HG03280 (cell line): ENCODE data around the gene CEP70.
"Not testable (repeated sequence)": the region's sequence is repeated elsewhere in the genome, so short reads cannot be mapped to it uniquely, and the experiment has no call there.

Experiments used
- ATAC-seq: cut with Tn5 transposase; IDR thresholded peaks from one replicate; pipeline ENCODE4 v1.9.1; 2021; ENCODE audit warnings: mild to moderate bottlenecking, moderate library complexity; ENCODE audit not compliant: unreplicated experiment

The CEP70 gene

GRCh38 chr3:138593488-138594149 lies 441 bp downstream of the CEP70 start:
- ATAC-seq = no peak

GRCh38 chr3:138591392-138591791 lies 2.7 kb downstream of the CEP70 start:
- no peak for ATAC-seq

GRCh38 chr3:138588445-138588844 lies 5.6 kb downstream of the CEP70 start:
- ATAC-seq = no peak

GRCh38 chr3:138587374-138587773 lies 6.7 kb downstream of the CEP70 start:
- ATAC-seq = no peak

GRCh38 chr3:138578961-138579574 lies 15.0 kb downstream of the CEP70 start:
- ATAC-seq = no peak

- ATAC-seq = peak; percentile 69
Observed at GRCh38 chr3:138578141-138578540, 15.9 kb downstream of the CEP70 start.

- ATAC-seq = no peak
Observed at GRCh38 chr3:138573138-138573537, 20.9 kb downstream of the CEP70 start.

- not testable (repeated sequence) for ATAC-seq
Observed at GRCh38 chr3:138569624-138570023, 24.4 kb downstream of the CEP70 start.

GRCh38 chr3:138569090-138569489 lies 25.0 kb downstream of the CEP70 start:
- ATAC-seq = no peak

GRCh38 chr3:138567403-138567802 lies 26.7 kb downstream of the CEP70 start:
- ATAC-seq = no peak

GRCh38 chr3:138566293-138566692 lies 27.8 kb downstream of the CEP70 start:
- not testable (repeated sequence) for ATAC-seq

- ATAC-seq = not testable (repeated sequence)
Observed at GRCh38 chr3:138562902-138563301, 31.2 kb downstream of the CEP70 start.

- no peak for ATAC-seq
Observed at GRCh38 chr3:138560501-138560900, 33.6 kb downstream of the CEP70 start.

GRCh38 chr3:138559134-138559533 lies 34.9 kb downstream of the CEP70 start:
- no peak for ATAC-seq

- ATAC-seq = not testable (repeated sequence)
Observed at GRCh38 chr3:138554775-138555174, 39.3 kb downstream of the CEP70 start.

GRCh38 chr3:138550958-138551357 lies 43.1 kb downstream of the CEP70 start:
- not testable (repeated sequence) for ATAC-seq

GRCh38 chr3:138549179-138549977 lies 44.7 kb downstream of the CEP70 start:
- no peak for ATAC-seq

- no peak for ATAC-seq
Observed at GRCh38 chr3:138547342-138547975, 46.6 kb downstream of the CEP70 start.

- no peak for ATAC-seq
Observed at GRCh38 chr3:138544546-138544945, 49.5 kb downstream of the CEP70 start.

- ATAC-seq = no peak
Observed at GRCh38 chr3:138542977-138543376, 51.1 kb downstream of the CEP70 start.

- ATAC-seq = no peak
Observed at GRCh38 chr3:138539352-138539751, 54.7 kb downstream of the CEP70 start.
